Liver (tissue), 9 donors: Measurements from ENCODE around the gene CYB5D1. TPM values are rescaled to one million over a fixed set of nuclear protein-coding genes. Genes with fewer than 3 reads are reported as not detected.

Experiments used
- DNase-seq: peaks from one replicate; pipeline ENCODE4 v3.0.0-alpha.2; 2017; ENCODE audit warnings: low spot score
- H3K27ac ChIP-seq, 2 donors: one replicate each; pipeline ENCODE4 v1.7.0; 2013; ENCODE audit warnings: inconsistent platforms in 2 of 2, low read length in 2 of 2, control low read depth in 1 of 2, low read depth in 1 of 2, mild to moderate bottlenecking in 1 of 2
- H3K27me3 ChIP-seq, 4 donors: one replicate each; pipeline versions ENCODE4 v1.6.1 to v1.7.0; 2013; ENCODE audit warnings: low read length in 3 of 4, inconsistent platforms in 1 of 4, mild to moderate bottlenecking in 1 of 4, moderate library complexity in 1 of 4; ENCODE audit not compliant: control insufficient read depth in 4 of 4, insufficient read depth in 4 of 4
- H3K36me3 ChIP-seq, 4 donors: one replicate each; pipeline versions ENCODE4 v1.6.1 to v1.7.0; 2013; ENCODE audit warnings: low read length in 3 of 4, mild to moderate bottlenecking in 3 of 4, low read depth in 1 of 4, moderate library complexity in 1 of 4; ENCODE audit not compliant: control insufficient read depth in 4 of 4, insufficient read depth in 3 of 4
- H3K4me1 ChIP-seq, 4 donors: one replicate each; pipeline versions ENCODE4 v1.6.1 to v1.7.0; 2013; ENCODE audit warnings: low read length in 3 of 4, mild to moderate bottlenecking in 3 of 4, moderate library complexity in 1 of 4; ENCODE audit not compliant: control insufficient read depth in 4 of 4, insufficient read depth in 4 of 4
- H3K4me3 ChIP-seq, 3 donors: one replicate each; pipeline versions ENCODE4 v1.6.1 to v1.7.0; 2013; ENCODE audit warnings: low read length in 3 of 3, control low read depth in 1 of 3, low read depth in 1 of 3, mild to moderate bottlenecking in 1 of 3
- H3K9ac ChIP-seq, 2 donors: one replicate each; pipeline ENCODE4 v1.7.0; 2013; ENCODE audit warnings: low read length in 2 of 2, mild to moderate bottlenecking in 2 of 2, moderate library complexity in 2 of 2, control low read depth in 1 of 2, low read depth in 1 of 2
- H3K9me3 ChIP-seq, 4 donors: one replicate each; pipeline versions ENCODE4 v1.6.1 to v1.7.0; 2013; ENCODE audit warnings: low read length in 3 of 4; ENCODE audit not compliant: control insufficient read depth in 4 of 4
- ATF3 ChIP-seq: IDR thresholded peaks from 2 replicates; pipeline ENCODE4 v1.6.1; 2016; ENCODE audit warnings: antibody characterized with exemption
- EGR1 ChIP-seq, 2 donors: IDR thresholded peaks; 2 replicates each; pipeline ENCODE4 v1.6.1; 2016 to 2018; ENCODE audit warnings: antibody characterized with exemption in 2 of 2, low read depth in 2 of 2
- FOXA1 ChIP-seq: IDR thresholded peaks from 2 replicates; pipeline ENCODE4 v1.6.1; 2016; ENCODE audit warnings: antibody characterized with exemption
- GABPA ChIP-seq, 2 donors: IDR thresholded peaks in 1 of 2; conservative IDR thresholded peaks in 1 of 2; 2 replicates each; pipeline ENCODE4 v1.6.1; 2016; ENCODE audit warnings: antibody characterized with exemption in 2 of 2, mild to moderate bottlenecking in 1 of 2, moderate library complexity in 1 of 2
- HNF4A ChIP-seq, 2 donors: conservative IDR thresholded peaks; 2 replicates each; pipeline ENCODE4 v1.6.1; 2016; ENCODE audit warnings: antibody characterized with exemption in 2 of 2, mild to moderate bottlenecking in 2 of 2
- HNF4G ChIP-seq: IDR thresholded peaks from 2 replicates; pipeline ENCODE4 v1.6.1; 2016; ENCODE audit warnings: antibody characterized with exemption
- JUND ChIP-seq, 2 donors: IDR thresholded peaks; 2 replicates each; pipeline ENCODE4 v1.6.1; 2016; ENCODE audit warnings: antibody characterized with exemption in 2 of 2
- NR2F2 ChIP-seq: IDR thresholded peaks from 2 replicates; pipeline ENCODE4 v1.6.1; 2016; ENCODE audit warnings: antibody characterized with exemption
- RAD21 ChIP-seq, 2 donors: IDR thresholded peaks; 2 replicates each; pipeline ENCODE4 v1.6.1; 2016; ENCODE audit warnings: antibody characterized with exemption in 2 of 2, mild to moderate bottlenecking in 2 of 2
- RXRA ChIP-seq, 2 donors: IDR thresholded peaks; 2 replicates each; pipeline ENCODE4 v1.6.1; 2017 to 2018; ENCODE audit warnings: antibody characterized with exemption in 2 of 2, mild to moderate bottlenecking in 1 of 2
- SP1 ChIP-seq: IDR thresholded peaks from 2 replicates; pipeline ENCODE4 v1.6.1; 2018; ENCODE audit warnings: antibody characterized with exemption, mild to moderate bottlenecking
- TAF1 ChIP-seq: conservative IDR thresholded peaks from 2 replicates; pipeline ENCODE4 v1.6.1; 2016; ENCODE audit warnings: antibody characterized with exemption, mild to moderate bottlenecking
- YY1 ChIP-seq: IDR thresholded peaks from 2 replicates; pipeline ENCODE4 v1.6.1; 2016; ENCODE audit warnings: antibody characterized with exemption, mild to moderate bottlenecking
- WGBS: extraction: QIAGEN DNeasy Blood & Tissue Kit; methylation state at CpG from one replicate; pipeline ENCODE4 v1.1.7; 2013; 5-methylcytosine and 5-hydroxymethylcytosine counted together
- polyA plus RNA-seq, 2 donors: library from polyadenylated mRNA; stranded (reverse) in 1 of 2; unstranded in 1 of 2; fragments of 200-250 nt in 1 of 2; fragments of >200 nt in 1 of 2; fragmentation: Nextera tagmentation in 1 of 2; extraction: Ambion mirVana in 1 of 2; gene quantifications; one replicate each; pipeline versions ENCODE4 v1.2.1 to v1.2.3, GENCODE V29; 2013 to 2015
- total RNA-seq, 2 donors: library from RNA; depleted of rRNA; stranded (reverse); fragments of >200 nt; gene quantifications; one replicate each; pipeline ENCODE4 v1.2.3, GENCODE V29; 2014
- TF ChIP-seq, protein P1 (sequence below): IDR thresholded peaks from 2 replicates; pipeline ENCODE4 v1.6.1; 2016; ENCODE audit warnings: antibody characterized with exemption
- TF ChIP-seq, protein P2 (sequence below): fragments of 150-350 bp; IDR thresholded peaks from 2 replicates; pipeline ENCODE4 v1.5.1; 2017; ENCODE audit warnings: improper control_type of control experiment, low read depth, low read length; ENCODE audit not compliant: missing input control
- TF ChIP-seq, protein P3 (sequence below): IDR thresholded peaks from 2 replicates; pipeline ENCODE4 v1.6.1; 2016; ENCODE audit warnings: antibody characterized with exemption, mild to moderate bottlenecking
- TF ChIP-seq, protein P4 (sequence below): IDR thresholded peaks from 2 replicates; pipeline ENCODE4 v1.6.1; 2016; ENCODE audit warnings: antibody characterized with exemption
- donor health status: healthy.
- donor health status: healthy.
- donor health status: healthy.
- donor health status: healthy.
- donor health status: healthy.

The CYB5D1 gene
- total and polyA plus RNA-seq, 4 donors = 2.5 to 12.0 (median 6.6) TPM

DNA sequence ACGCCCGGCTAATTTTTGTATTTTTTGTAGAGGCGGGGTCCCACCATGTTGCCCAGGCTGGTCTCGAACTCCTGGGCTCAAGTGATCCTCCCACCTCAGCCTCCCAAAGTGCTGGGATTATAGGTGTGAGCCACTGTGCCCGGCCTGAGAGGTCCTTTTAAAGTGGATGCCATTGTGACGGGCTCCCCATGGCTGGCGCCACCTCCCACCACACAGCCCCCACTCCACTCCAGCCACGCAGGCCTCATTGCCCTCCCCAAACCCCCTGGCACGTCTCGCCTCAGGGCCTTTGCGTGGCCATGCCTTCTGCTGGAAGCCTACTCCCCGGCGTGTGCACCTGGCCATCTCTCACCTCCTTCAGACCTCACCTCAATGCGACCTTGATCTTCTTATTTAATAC is 35.7 kb upstream of the CYB5D1 start:
- no peaks in the 10 kb centered on the region for H3K36me3 ChIP-seq
- H3K9ac ChIP-seq = no peak overlapping the region
- DNase-seq = no peak
- 69% methylated on average over 14 of the region's 14 CpGs for WGBS
- no peaks in the 10 kb centered on the region for H3K4me1 ChIP-seq
- H3K27ac ChIP-seq = no peak overlapping the region
- H3K9me3 ChIP-seq = no peaks in the 10 kb centered on the region
- no peaks in the 10 kb centered on the region for H3K27me3 ChIP-seq
- H3K4me3 ChIP-seq = no peak overlapping the region
- TF ChIP-seq GABPA (IDR thresholded peaks at IDR 0.05 in 1 of 2, conservative IDR thresholded peaks at IDR 0.05 in 1 of 2) = no peak
- TF ChIP-seq, protein P1, sequence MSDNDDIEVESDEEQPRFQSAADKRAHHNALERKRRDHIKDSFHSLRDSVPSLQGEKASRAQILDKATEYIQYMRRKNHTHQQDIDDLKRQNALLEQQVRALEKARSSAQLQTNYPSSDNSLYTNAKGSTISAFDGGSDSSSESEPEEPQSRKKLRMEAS = no peak
- no peak for TF ChIP-seq SP1
- TF ChIP-seq JUND (IDR thresholded peaks at IDR 0.05) = no peak
- TF ChIP-seq RXRA (IDR thresholded peaks at IDR 0.05) = no peak
- no peak for TF ChIP-seq FOXA1
- TF ChIP-seq NR2F2 = no peak
- no peak for TF ChIP-seq HNF4G
- TF ChIP-seq, protein P2, sequence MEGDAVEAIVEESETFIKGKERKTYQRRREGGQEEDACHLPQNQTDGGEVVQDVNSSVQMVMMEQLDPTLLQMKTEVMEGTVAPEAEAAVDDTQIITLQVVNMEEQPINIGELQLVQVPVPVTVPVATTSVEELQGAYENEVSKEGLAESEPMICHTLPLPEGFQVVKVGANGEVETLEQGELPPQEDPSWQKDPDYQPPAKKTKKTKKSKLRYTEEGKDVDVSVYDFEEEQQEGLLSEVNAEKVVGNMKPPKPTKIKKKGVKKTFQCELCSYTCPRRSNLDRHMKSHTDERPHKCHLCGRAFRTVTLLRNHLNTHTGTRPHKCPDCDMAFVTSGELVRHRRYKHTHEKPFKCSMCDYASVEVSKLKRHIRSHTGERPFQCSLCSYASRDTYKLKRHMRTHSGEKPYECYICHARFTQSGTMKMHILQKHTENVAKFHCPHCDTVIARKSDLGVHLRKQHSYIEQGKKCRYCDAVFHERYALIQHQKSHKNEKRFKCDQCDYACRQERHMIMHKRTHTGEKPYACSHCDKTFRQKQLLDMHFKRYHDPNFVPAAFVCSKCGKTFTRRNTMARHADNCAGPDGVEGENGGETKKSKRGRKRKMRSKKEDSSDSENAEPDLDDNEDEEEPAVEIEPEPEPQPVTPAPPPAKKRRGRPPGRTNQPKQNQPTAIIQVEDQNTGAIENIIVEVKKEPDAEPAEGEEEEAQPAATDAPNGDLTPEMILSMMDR = no peak
- no peak for TF ChIP-seq HNF4A (conservative IDR thresholded peaks at IDR 0.05)

DNA sequence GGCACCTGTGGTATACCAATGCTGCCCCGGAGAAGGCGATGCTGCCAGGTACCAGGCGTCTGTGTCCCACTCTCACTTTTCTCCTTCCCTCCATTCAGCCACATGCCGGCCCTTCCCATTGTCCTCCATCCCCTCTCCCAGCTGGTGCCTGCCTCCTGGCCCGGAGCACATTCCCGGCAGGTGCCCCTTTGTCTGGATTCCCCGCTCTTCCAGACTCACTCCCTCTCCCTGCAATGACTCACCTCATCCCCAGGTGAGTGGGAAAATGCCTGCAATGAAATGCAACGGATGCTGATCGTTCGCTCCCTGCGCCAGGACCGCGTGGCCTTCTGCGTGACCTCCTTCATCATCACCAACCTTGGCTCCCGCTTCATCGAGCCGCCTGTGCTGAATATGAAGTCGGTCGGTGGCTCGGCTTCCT is 34.2 kb upstream of the CYB5D1 start:
- TF ChIP-seq NR2F2 = no peak
- no peak for TF ChIP-seq RAD21 (IDR thresholded peaks at IDR 0.05)
- TF ChIP-seq FOXA1 = no peak
- TF ChIP-seq JUND (IDR thresholded peaks at IDR 0.05) = no peak
- TF ChIP-seq, protein P3, sequence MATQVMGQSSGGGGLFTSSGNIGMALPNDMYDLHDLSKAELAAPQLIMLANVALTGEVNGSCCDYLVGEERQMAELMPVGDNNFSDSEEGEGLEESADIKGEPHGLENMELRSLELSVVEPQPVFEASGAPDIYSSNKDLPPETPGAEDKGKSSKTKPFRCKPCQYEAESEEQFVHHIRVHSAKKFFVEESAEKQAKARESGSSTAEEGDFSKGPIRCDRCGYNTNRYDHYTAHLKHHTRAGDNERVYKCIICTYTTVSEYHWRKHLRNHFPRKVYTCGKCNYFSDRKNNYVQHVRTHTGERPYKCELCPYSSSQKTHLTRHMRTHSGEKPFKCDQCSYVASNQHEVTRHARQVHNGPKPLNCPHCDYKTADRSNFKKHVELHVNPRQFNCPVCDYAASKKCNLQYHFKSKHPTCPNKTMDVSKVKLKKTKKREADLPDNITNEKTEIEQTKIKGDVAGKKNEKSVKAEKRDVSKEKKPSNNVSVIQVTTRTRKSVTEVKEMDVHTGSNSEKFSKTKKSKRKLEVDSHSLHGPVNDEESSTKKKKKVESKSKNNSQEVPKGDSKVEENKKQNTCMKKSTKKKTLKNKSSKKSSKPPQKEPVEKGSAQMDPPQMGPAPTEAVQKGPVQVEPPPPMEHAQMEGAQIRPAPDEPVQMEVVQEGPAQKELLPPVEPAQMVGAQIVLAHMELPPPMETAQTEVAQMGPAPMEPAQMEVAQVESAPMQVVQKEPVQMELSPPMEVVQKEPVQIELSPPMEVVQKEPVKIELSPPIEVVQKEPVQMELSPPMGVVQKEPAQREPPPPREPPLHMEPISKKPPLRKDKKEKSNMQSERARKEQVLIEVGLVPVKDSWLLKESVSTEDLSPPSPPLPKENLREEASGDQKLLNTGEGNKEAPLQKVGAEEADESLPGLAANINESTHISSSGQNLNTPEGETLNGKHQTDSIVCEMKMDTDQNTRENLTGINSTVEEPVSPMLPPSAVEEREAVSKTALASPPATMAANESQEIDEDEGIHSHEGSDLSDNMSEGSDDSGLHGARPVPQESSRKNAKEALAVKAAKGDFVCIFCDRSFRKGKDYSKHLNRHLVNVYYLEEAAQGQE = no peak
- TF ChIP-seq, protein P1 = no peak
- TF ChIP-seq EGR1 (IDR thresholded peaks at IDR 0.05; ENCODE audit: low read depth in 2 of 2) = no peak
- TF ChIP-seq RXRA (IDR thresholded peaks at IDR 0.05) = no peak
- no peak for TF ChIP-seq TAF1
- TF ChIP-seq, protein P2 = no peak
- no peak for TF ChIP-seq ATF3
- no peak for TF ChIP-seq YY1
- TF ChIP-seq, protein P4, sequence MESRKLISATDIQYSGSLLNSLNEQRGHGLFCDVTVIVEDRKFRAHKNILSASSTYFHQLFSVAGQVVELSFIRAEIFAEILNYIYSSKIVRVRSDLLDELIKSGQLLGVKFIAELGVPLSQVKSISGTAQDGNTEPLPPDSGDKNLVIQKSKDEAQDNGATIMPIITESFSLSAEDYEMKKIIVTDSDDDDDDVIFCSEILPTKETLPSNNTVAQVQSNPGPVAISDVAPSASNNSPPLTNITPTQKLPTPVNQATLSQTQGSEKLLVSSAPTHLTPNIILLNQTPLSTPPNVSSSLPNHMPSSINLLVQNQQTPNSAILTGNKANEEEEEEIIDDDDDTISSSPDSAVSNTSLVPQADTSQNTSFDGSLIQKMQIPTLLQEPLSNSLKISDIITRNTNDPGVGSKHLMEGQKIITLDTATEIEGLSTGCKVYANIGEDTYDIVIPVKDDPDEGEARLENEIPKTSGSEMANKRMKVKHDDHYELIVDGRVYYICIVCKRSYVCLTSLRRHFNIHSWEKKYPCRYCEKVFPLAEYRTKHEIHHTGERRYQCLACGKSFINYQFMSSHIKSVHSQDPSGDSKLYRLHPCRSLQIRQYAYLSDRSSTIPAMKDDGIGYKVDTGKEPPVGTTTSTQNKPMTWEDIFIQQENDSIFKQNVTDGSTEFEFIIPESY = no peak
- TF ChIP-seq GABPA (IDR thresholded peaks at IDR 0.05 in 1 of 2, conservative IDR thresholded peaks at IDR 0.05 in 1 of 2) = no peak
- TF ChIP-seq HNF4A (conservative IDR thresholded peaks at IDR 0.05) = no peak
- H3K27me3 ChIP-seq = no peaks in the 10 kb centered on the region
- H3K27ac ChIP-seq = no peak overlapping the region
- no peak overlapping the region for H3K9ac ChIP-seq
- no peaks in the 10 kb centered on the region for H3K4me1 ChIP-seq
- no peaks in the 10 kb centered on the region for H3K36me3 ChIP-seq
- no peak for DNase-seq
- no peak overlapping the region for H3K4me3 ChIP-seq
- H3K9me3 ChIP-seq = no peaks in the 10 kb centered on the region
- WGBS = 78% methylated on average over 20 of the region's 20 CpGs
